D721Med (cell line): ENCODE results near the gene ROR1.

Source experiments
- DNase-seq: peaks from one replicate; pipeline ENCODE4 v3.0.0; 2011; ENCODE audit warnings: low spot score; ENCODE audit not compliant: insufficient read length
- FAIRE-seq: peaks from 2 replicates; lab custom pipeline; 2011; peaks lifted over from hg19 to GRCh38; lab: Jason Lieb, UNC
- CTCF ChIP-seq: IDR thresholded peaks from 2 replicates; pipeline ENCODE4 v1.5.1; 2012; ENCODE audit warnings: mild to moderate bottlenecking, control low read depth; ENCODE audit not compliant: insufficient read depth; ENCODE audit errors: missing control alignments

ROR1 gene

GRCh38 chr1:63773815-63774616, at the start of gene ROR1:
Gene ROR1 (plus strand): TSS chr1:63774017.
- TF ChIP-seq CTCF, result peak; percentile 66
- no peak for FAIRE-seq

GRCh38 chr1:63724375-63724899, 49.4 kb upstream of the ROR1 start:
- no peak for DNase-seq
- no peak for FAIRE-seq
- TF ChIP-seq CTCF, result no peak

More at GRCh38 chr1:63773815-63774616, at the start of gene ROR1:
- peak; percentile 63 for DNase-seq

GRCh38 chr1:63728611-63729226, 45.1 kb upstream of the ROR1 start:
- no peak for FAIRE-seq
- no peak for DNase-seq
- no peak for TF ChIP-seq CTCF

GRCh38 chr1:63729227-63729620, 44.6 kb upstream of the ROR1 start:
- DNase-seq (no peak), FAIRE-seq (no peak)
- TF ChIP-seq CTCF, result no peak

GRCh38 chr1:63730211-63730610, 43.6 kb upstream of the ROR1 start:
- TF ChIP-seq CTCF, result no peak
- DNase-seq, result no peak
- FAIRE-seq, result no peak

- no peak for FAIRE-seq
- DNase-seq, result no peak
- TF ChIP-seq CTCF, result no peak
Observed at GRCh38 chr1:63731117-63732043, 42.4 kb upstream of the ROR1 start.
